A549 (cell line): ENCODE measurements around the gene ZC3H12C.

Experiments
- CEBPB ChIP-seq, 2 experiments: fragments of >200 bp in 1 of 2; sonication (Bioruptor Twin) in 1 of 2; formaldehyde crosslinking in 1 of 2; IDR thresholded peaks; 2 replicates each; pipeline ENCODE4 v1.6.1; 2012 to 2016
- ESRRA ChIP-seq: fragments of 150-350 bp; IDR thresholded peaks from 2 replicates; pipeline ENCODE4 v1.6.1; 2014; ENCODE audit warnings: mild to moderate bottlenecking, low read length, borderline replicate concordance
- FOSB ChIP-seq: fragments of 250-450 bp; sonication (Bioruptor Pico); IDR thresholded peaks from 2 replicates; pipeline ENCODE4 v1.5.0; 2020; ENCODE audit warnings: mild to moderate bottlenecking, moderate library complexity
- FOXS1 ChIP-seq: fragments of 250-450 bp; sonication (Bioruptor Pico); IDR thresholded peaks from 2 replicates; pipeline ENCODE4 v1.5.0; 2020; ENCODE audit warnings: mild to moderate bottlenecking, moderate library complexity
- MAX ChIP-seq: IDR thresholded peaks from 2 replicates; pipeline ENCODE4 v1.6.1; 2012
- PHF8 ChIP-seq: fragments of 200-600 bp; sonication (generic); IDR thresholded peaks from 2 replicates; pipeline ENCODE4 v1.6.1; 2016; ENCODE audit warnings: low read depth, mild to moderate bottlenecking, antibody characterized with exemption, moderate library complexity, borderline replicate concordance
- POLR2A ChIP-seq: IDR thresholded peaks from 2 replicates; pipeline ENCODE4 v1.6.1; 2012; ENCODE audit warnings: mild to moderate bottlenecking, low read length
- RAD21 ChIP-seq, 2 experiments: fragments of >200 bp in 1 of 2; sonication (Bioruptor Twin) in 1 of 2; formaldehyde crosslinking in 1 of 2; IDR thresholded peaks in 1 of 2; conservative IDR thresholded peaks in 1 of 2; 2 replicates in 1 of 2; 3 replicates in 1 of 2; pipeline ENCODE4 v1.6.1; 2012 to 2018; ENCODE audit warnings: inconsistent platforms in 1 of 2
- RNF2 ChIP-seq: fragments of 200-600 bp; sonication (generic); IDR thresholded peaks from 2 replicates; pipeline ENCODE4 v1.6.1; 2016; ENCODE audit warnings: low read depth, mild to moderate bottlenecking, antibody characterized with exemption, moderate library complexity, borderline replicate concordance
- TP53 ChIP-seq: fragments of 250-450 bp; sonication (Bioruptor Pico); IDR thresholded peaks from 2 replicates; pipeline ENCODE4 v1.5.0; 2021; ENCODE audit warnings: mild to moderate bottlenecking, moderate library complexity
- ZFP36 ChIP-seq: fragments of 450-650 bp; IDR thresholded peaks from 2 replicates; pipeline ENCODE4 v1.6.1; 2014; ENCODE audit warnings: borderline replicate concordance; ENCODE audit not compliant: partially characterized antibody
- TF ChIP-seq, protein P1 (sequence below): fragments of 200-600 bp; sonication (generic); IDR thresholded peaks from 2 replicates; pipeline ENCODE4 v1.6.1; 2016; ENCODE audit warnings: antibody characterized with exemption, mild to moderate bottlenecking, moderate library complexity
- TF ChIP-seq, protein P2 (sequence below): fragments of >200 bp; sonication (Bioruptor Twin); formaldehyde crosslinking; IDR thresholded peaks from 3 replicates; pipeline ENCODE4 v1.5.1; 2016
- TF ChIP-seq, protein P3 (sequence below): fragments of 250-450 bp; sonication (Bioruptor Pico); IDR thresholded peaks from 2 replicates; pipeline ENCODE4 v1.5.0; 2020; ENCODE audit warnings: low read depth, mild to moderate bottlenecking, moderate library complexity

GRCh38 chr11:110087812-110088534 is 5.2 kb upstream of the ZC3H12C start:
- TF ChIP-seq FOSB (CRISPR knock-in tag) (no peak), RNF2 (no peak), TP53 (CRISPR knock-in tag) (no peak), FOXS1 (CRISPR knock-in tag) (no peak), PHF8 (no peak), POLR2A (no peak), ZFP36 (no peak), CEBPB (IDR thresholded peaks at IDR 0.05) (no peak), RAD21 (conservative IDR thresholded peaks at IDR 0.05 in 1 of 2, IDR thresholded peaks at IDR 0.05 in 1 of 2) (no peak), ESRRA (no peak), MAX (no peak)
- TF ChIP-seq, protein P1, sequence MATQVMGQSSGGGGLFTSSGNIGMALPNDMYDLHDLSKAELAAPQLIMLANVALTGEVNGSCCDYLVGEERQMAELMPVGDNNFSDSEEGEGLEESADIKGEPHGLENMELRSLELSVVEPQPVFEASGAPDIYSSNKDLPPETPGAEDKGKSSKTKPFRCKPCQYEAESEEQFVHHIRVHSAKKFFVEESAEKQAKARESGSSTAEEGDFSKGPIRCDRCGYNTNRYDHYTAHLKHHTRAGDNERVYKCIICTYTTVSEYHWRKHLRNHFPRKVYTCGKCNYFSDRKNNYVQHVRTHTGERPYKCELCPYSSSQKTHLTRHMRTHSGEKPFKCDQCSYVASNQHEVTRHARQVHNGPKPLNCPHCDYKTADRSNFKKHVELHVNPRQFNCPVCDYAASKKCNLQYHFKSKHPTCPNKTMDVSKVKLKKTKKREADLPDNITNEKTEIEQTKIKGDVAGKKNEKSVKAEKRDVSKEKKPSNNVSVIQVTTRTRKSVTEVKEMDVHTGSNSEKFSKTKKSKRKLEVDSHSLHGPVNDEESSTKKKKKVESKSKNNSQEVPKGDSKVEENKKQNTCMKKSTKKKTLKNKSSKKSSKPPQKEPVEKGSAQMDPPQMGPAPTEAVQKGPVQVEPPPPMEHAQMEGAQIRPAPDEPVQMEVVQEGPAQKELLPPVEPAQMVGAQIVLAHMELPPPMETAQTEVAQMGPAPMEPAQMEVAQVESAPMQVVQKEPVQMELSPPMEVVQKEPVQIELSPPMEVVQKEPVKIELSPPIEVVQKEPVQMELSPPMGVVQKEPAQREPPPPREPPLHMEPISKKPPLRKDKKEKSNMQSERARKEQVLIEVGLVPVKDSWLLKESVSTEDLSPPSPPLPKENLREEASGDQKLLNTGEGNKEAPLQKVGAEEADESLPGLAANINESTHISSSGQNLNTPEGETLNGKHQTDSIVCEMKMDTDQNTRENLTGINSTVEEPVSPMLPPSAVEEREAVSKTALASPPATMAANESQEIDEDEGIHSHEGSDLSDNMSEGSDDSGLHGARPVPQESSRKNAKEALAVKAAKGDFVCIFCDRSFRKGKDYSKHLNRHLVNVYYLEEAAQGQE, result no peak
- TF ChIP-seq, protein P2, sequence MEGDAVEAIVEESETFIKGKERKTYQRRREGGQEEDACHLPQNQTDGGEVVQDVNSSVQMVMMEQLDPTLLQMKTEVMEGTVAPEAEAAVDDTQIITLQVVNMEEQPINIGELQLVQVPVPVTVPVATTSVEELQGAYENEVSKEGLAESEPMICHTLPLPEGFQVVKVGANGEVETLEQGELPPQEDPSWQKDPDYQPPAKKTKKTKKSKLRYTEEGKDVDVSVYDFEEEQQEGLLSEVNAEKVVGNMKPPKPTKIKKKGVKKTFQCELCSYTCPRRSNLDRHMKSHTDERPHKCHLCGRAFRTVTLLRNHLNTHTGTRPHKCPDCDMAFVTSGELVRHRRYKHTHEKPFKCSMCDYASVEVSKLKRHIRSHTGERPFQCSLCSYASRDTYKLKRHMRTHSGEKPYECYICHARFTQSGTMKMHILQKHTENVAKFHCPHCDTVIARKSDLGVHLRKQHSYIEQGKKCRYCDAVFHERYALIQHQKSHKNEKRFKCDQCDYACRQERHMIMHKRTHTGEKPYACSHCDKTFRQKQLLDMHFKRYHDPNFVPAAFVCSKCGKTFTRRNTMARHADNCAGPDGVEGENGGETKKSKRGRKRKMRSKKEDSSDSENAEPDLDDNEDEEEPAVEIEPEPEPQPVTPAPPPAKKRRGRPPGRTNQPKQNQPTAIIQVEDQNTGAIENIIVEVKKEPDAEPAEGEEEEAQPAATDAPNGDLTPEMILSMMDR, result no peak
- TF ChIP-seq, protein P3, sequence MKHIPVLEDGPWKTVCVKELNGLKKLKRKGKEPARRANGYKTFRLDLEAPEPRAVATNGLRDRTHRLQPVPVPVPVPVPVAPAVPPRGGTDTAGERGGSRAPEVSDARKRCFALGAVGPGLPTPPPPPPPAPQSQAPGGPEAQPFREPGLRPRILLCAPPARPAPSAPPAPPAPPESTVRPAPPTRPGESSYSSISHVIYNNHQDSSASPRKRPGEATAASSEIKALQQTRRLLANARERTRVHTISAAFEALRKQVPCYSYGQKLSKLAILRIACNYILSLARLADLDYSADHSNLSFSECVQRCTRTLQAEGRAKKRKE (CRISPR knock-in tag), result no peak
